Glomerular visceral epithelial cell (primary cell): ENCODE data around the gene SPOCD1.

Experiments
- DNase-seq: peaks from one replicate; pipeline ENCODE4 v3.0.0-alpha.2; 2016; ENCODE audit errors: extremely low spot score

Gene SPOCD1

GRCh38 chr1:31755850-31756492 is 59.9 kb downstream of the SPOCD1 start:
- DNase-seq: no peak

DNA sequence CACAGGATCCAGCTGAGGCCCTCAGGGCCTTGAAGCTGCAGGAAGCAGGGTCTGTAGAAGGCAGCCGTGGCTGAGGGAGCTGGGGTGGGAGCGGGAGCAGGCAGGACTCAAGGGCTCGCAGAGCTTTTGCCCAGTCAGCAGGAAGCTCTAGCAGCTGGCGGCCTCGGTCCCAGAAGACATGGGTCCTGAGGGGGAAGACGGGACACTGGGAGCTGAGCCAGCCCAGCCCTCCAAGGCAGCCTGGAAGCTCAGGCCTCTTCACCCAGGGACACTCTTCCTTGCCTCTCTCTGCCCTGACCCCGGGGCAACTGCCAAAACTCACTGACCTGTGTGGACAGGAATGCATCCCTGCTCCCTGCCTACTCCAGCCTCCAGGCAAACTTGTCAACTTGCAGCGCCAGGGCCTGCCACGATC is 60.6 kb downstream of the SPOCD1 start:
- no peak for DNase-seq

DNA sequence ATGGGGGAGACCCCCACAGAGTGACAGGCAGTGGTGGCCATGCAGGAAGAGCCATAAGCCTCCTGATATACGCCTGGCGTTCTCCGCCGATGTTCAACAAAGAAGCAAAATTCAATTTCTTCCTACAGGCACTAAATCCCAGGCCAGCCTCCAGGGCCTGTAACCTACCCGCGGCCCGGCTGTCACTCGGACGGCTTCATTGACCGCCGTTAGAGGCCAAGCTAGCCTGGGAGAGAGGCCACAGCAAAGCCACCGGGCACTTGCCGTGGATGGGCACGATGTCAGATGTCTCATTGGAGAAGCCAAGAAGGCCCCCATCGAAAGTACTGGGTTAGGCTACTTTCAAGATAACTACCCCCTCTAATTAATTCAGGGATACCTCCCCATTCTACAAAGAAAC is 61.4 kb downstream of the SPOCD1 start:
- no peak for DNase-seq

GRCh38 chr1:31753707-31754349 is 62.0 kb downstream of the SPOCD1 start:
- no peak for DNase-seq

- DNase-seq: no peak
Measured at GRCh38 chr1:31752952-31753475, 62.8 kb downstream of the SPOCD1 start.

- DNase-seq: no peak
Measured at GRCh38 chr1:31752258-31752657, 63.6 kb downstream of the SPOCD1 start.

DNA sequence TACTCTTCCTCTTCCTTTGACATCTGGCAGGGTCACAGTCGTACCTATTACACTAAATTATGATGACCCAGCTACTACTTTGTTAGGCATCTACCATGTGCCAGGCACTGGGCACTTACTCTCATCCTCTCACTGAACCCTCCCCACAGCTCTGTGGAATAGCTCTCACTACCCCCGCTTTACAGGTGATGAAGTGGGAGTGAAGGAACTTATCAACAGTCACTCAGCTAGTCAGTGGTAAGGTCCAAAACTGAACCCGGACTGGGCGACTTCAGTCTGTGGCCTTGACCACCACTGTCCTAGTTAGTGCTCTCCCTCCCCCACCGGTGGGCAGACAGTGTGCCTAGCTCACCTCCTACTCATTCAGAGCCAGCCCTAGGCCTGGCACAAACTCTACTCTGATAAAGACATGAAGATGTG is 64.0 kb downstream of the SPOCD1 start:
- no peak for DNase-seq

GRCh38 chr1:31750858-31751510 is 64.8 kb downstream of the SPOCD1 start:
- peak; percentile 65 for DNase-seq

DNA sequence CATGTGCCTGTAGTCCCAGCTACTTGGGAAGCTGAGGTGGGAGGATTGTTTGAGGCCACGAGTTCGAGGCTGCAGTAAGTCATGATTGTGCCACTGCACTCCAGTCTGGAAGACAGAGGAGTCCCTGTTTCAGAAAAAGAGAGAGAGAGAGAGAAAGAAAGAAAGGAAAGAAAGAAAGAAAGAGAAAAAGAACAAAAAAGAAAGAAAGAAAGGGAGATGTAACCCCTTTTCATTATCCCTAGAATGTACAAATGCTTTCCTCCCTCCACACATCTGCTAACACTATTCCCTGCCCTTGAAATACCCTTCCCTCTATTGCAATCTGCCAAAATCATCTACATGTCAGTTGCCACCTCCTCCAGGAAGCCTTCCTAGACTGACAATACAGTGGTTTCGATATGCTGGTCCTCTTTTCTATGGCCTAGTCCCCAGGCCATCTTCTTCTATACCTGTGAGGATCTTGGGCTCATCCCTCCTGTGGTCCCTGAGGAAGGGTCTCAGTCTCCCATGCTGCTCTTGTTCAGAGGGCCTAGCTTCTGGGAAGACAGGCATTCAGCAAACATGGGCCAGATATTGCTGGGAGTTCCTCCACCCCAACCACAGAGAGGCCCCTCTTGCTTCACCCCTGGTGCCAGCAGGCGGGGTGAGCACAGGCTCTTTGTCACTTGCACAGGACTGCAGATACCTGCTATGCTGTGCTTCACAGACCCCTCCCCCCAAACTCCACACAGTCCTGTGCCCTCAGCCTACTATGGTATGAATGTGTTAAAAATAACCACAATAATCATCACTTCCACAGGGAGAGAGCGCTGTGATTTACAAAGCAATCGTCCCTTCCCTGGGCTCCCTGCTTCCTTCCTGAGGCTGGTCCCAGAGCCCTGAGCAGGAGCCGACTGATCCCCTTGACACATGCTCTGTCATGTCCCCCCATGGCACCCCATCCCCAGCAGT is 65.8 kb downstream of the SPOCD1 start:
- DNase-seq: no peak

DNA sequence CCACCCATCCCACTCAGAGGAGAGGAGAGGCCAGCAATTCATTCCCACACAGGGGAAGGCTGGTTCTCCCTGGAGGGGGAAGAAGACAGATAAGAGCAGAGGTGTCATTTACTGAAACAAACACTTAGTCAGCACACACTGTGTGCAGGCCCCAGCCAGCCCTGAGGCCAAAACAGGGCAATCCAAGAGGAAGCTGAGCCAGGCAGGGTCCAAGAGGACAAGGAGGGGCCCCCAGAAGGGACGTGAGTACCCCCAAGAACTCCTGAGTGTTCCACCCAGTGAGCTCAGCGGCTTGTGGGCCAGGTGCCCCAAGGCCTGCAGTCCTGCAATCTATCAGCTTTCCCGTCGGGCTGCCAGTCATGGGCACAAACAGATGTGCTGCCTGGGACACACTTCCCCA is 67.5 kb downstream of the SPOCD1 start:
- DNase-seq: no peak

GRCh38 chr1:31747304-31747703 is 68.5 kb downstream of the SPOCD1 start:
- DNase-seq: no peak

DNA sequence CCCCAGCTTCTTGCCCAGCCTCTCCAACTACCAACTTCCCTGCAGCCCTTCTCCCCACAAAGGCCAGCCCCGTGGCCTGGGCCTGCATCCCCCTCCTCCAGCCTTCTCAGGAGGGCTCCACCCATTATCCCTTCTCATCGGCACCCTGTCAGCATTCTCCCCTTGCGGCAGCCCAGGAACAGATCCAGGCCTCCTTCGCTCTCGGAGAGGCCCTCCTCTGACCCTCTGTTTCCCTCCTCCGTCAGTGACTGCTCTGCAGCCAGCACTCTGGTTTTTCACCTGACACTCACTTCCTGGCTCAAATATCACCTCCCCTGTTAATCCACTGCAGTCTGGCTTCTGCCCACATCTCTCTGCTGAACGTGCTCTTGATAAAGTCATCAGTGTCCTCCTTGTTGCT is 69.1 kb downstream of the SPOCD1 start:
- no peak for DNase-seq

- no peak for DNase-seq
Measured at GRCh38 chr1:31745946-31746670, 69.7 kb downstream of the SPOCD1 start.

DNA sequence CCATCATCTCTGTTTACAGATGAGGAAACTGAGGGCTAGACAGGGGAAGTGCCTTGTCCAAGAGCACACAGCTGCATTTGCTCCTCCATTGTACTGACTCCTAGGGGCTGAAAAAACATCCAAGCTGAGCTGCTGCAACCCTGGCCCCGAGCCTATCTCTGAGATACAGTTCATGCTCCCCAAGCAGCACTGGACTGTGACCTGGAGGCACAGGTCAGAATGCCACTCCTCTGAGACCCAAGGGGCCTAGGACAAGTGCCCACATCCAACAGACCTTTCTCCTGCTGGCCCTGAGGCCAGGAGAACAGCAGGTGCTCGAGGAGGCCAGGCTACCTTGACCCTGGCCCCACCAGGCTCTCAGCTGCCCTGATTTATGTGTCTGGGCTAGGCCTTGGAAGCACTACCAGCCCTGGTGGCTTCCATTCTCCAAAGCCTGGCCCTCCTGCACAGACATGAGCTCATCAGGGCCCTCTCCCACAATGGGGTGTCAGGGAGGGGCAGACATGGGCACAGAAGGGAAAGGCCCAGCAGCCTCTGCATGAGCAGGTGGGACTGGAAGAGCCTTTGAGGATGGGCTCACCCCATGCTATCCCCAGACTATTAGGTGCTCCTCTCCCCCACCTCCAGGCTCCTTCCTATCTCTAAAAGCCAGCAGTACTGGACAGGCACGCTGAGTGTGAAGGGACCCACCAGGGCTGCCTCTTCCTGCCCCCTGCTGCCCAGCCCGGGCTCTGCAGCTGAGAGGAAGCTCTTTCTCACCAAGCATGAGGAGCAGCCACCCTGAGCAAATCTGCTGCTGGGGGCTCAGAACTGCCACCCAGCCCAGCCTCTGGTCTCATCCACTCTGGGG is 70.5 kb downstream of the SPOCD1 start:
- peak; percentile 61 for DNase-seq

- DNase-seq: no peak
Measured at GRCh38 chr1:31744165-31744888, 71.5 kb downstream of the SPOCD1 start.

GRCh38 chr1:31742462-31743212 is 73.2 kb downstream of the SPOCD1 start:
- no peak for DNase-seq
